ENCODE measurements around the gene MDP1. TPM values are rescaled to one million over a fixed set of nuclear protein-coding genes. Genes with fewer than 3 reads are reported as not detected.
"Not testable (repeated sequence)": the region's sequence is repeated elsewhere in the genome, so short reads cannot be mapped to it uniquely, and the experiment has no call there.

Gene MDP1
- total and polyA plus RNA-seq, 2 donors from 2014 or later, result 22.8 to 55.4 TPM

DNA sequence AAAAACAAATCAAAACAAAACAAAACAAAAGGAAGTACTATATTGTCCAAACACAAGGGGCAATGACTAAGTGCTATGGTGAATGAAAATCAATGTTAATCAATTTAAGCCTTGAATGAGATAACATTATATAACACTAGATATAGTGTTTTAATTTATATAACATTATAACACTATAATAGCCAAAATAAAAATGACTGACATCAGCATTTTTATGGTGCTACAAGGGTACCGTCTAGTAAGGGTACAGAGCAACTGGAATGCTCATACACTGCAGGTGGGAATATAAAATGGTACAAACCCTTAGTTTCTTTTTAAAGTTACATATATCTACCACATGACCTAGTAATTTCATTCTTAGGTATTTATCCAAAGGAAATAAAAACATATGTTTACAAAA lies 10.6 kb upstream of the MDP1 start:
- Histone ChIP-seq H3K4me1 (ENCODE audit: control insufficient read depth in 2 of 3, insufficient read depth in 2 of 3, low read depth in 1 of 3, low read length in 3 of 3) (peaks cover 0 to 5% (median 4%) of the 10 kb centered on the region in 3 donors), H3K9me3 (ENCODE audit: control insufficient read depth in 2 of 3, insufficient read depth in 1 of 3, low read length in 3 of 3) (no peaks in the 10 kb centered on the region), H3K9ac (ENCODE audit: low read length in 3 of 3) (no peak overlapping the region), H3K4me3 (ENCODE audit: low read length in 3 of 3) (no peak overlapping the region), H3K27ac (ENCODE audit: low read depth in 2 of 2, low read length in 2 of 2) (no peak overlapping the region), H3K27me3 (ENCODE audit: control insufficient read depth, insufficient read depth, low read length) (no peaks in the 10 kb centered on the region), H3K36me3 (ENCODE audit: control insufficient read depth in 2 of 3, insufficient read depth in 3 of 3, low read length in 3 of 3) (no peaks in the 10 kb centered on the region)
- FAIRE-seq (no peak), DNase-seq (no peak)
- TF ChIP-seq, protein P1, sequence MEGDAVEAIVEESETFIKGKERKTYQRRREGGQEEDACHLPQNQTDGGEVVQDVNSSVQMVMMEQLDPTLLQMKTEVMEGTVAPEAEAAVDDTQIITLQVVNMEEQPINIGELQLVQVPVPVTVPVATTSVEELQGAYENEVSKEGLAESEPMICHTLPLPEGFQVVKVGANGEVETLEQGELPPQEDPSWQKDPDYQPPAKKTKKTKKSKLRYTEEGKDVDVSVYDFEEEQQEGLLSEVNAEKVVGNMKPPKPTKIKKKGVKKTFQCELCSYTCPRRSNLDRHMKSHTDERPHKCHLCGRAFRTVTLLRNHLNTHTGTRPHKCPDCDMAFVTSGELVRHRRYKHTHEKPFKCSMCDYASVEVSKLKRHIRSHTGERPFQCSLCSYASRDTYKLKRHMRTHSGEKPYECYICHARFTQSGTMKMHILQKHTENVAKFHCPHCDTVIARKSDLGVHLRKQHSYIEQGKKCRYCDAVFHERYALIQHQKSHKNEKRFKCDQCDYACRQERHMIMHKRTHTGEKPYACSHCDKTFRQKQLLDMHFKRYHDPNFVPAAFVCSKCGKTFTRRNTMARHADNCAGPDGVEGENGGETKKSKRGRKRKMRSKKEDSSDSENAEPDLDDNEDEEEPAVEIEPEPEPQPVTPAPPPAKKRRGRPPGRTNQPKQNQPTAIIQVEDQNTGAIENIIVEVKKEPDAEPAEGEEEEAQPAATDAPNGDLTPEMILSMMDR (IDR thresholded peaks at IDR 0.05; ENCODE audit: borderline replicate concordance, extremely low read depth, insufficient read depth), result no peak
- intact Hi-C loops (cut with DNase I), result no loop called here

GRCh38 chr14:24224618-24225071 lies 8.8 kb upstream of the MDP1 start:
- Histone ChIP-seq H3K36me3 (ENCODE audit: control insufficient read depth in 2 of 3, insufficient read depth in 3 of 3, low read length in 3 of 3) (no peaks in the 10 kb centered on the region), H3K9ac (ENCODE audit: low read length in 3 of 3) (no peak overlapping the region), H3K27me3 (ENCODE audit: control insufficient read depth, insufficient read depth, low read length) (no peaks in the 10 kb centered on the region), H3K27ac (ENCODE audit: low read depth in 2 of 2, low read length in 2 of 2) (no peak overlapping the region), H3K4me1 (ENCODE audit: control insufficient read depth in 2 of 3, insufficient read depth in 2 of 3, low read depth in 1 of 3, low read length in 3 of 3) (no peaks in the 10 kb centered on the region), H3K9me3 (ENCODE audit: control insufficient read depth in 2 of 3, insufficient read depth in 1 of 3, low read length in 3 of 3) (no peaks in the 10 kb centered on the region), H3K4me3 (ENCODE audit: low read length in 3 of 3) (no peak overlapping the region)
- intact Hi-C loops (cut with DNase I), result no loop called here
- no peak for FAIRE-seq
- TF ChIP-seq, protein P1 (IDR thresholded peaks at IDR 0.05; ENCODE audit: borderline replicate concordance, extremely low read depth, insufficient read depth), result no peak
- no peak for DNase-seq

DNA sequence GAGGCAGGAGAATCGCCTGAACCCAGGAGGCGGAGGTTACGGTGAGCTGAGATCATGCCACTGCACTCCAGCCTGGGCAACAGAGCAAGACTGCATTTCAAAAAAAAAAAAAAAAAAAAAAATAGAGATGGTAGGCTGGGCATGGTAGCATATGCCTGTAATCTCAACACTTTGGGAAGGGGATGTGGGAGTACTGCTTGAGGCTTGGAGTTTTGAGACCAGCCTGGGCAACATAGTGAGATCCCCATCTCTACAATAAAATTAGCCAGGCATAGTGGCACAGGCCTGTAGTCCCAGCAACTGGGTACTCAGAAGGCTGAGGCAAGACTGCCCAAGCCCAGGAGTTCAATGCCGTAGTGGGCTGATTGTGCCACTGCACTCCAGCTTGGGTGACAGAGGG lies 7.1 kb upstream of the MDP1 start:
- H3K27ac ChIP-seq (ENCODE audit: low read depth in 2 of 2, low read length in 2 of 2); FAIRE-seq; intact Hi-C loops (cut with DNase I); H3K27me3 ChIP-seq (ENCODE audit: control insufficient read depth, insufficient read depth, low read length); H3K9me3 ChIP-seq (ENCODE audit: control insufficient read depth in 2 of 3, insufficient read depth in 1 of 3, low read length in 3 of 3); H3K9ac ChIP-seq (ENCODE audit: low read length in 3 of 3); DNase-seq; H3K4me1 ChIP-seq (ENCODE audit: control insufficient read depth in 2 of 3, insufficient read depth in 2 of 3, low read depth in 1 of 3, low read length in 3 of 3); H3K4me3 ChIP-seq (ENCODE audit: low read length in 3 of 3); H3K36me3 ChIP-seq (ENCODE audit: control insufficient read depth in 2 of 3, insufficient read depth in 3 of 3, low read length in 3 of 3): not testable (repeated sequence)

DNA sequence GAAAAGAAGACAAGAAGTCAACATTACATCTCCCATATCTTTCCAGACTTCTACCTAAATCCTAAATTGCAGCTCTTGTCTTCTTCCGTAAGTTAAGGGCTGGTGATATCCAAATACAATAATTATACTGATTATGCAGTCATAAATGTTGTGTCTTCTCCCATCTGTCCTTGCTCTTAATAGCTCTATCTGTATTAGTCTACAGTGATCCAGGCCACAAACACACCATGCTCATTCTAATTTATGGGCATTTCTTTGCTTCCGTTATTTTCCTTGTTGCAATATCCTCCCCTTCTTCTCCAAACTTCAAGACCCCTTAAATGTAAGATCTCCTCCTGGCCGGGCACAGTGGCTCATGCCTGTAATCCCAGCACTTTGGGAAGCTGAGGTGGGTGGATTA lies 3.7 kb upstream of the MDP1 start:
- Histone ChIP-seq H3K4me3 (ENCODE audit: low read length in 3 of 3) (no peak overlapping the region), H3K9ac (ENCODE audit: low read length in 3 of 3) (no peak overlapping the region), H3K27ac (ENCODE audit: low read depth in 2 of 2, low read length in 2 of 2) (no peak overlapping the region), H3K9me3 (ENCODE audit: control insufficient read depth in 2 of 3, insufficient read depth in 1 of 3, low read length in 3 of 3) (no peaks in the 10 kb centered on the region), H3K36me3 (ENCODE audit: control insufficient read depth in 2 of 3, insufficient read depth in 3 of 3, low read length in 3 of 3) (peaks cover 0 to 2% (median 0%) of the 10 kb centered on the region in 3 donors), H3K4me1 (ENCODE audit: control insufficient read depth in 2 of 3, insufficient read depth in 2 of 3, low read depth in 1 of 3, low read length in 3 of 3) (peaks cover 0 to 6% (median 0%) of the 10 kb centered on the region in 3 donors), H3K27me3 (ENCODE audit: control insufficient read depth, insufficient read depth, low read length) (no peaks in the 10 kb centered on the region)
- TF ChIP-seq, protein P1 (IDR thresholded peaks at IDR 0.05; ENCODE audit: borderline replicate concordance, extremely low read depth, insufficient read depth), result no peak
- intact Hi-C loops (cut with DNase I), result no loop called here
- no peak for DNase-seq
- no peak for FAIRE-seq
